NT2/D1 (cell line): ENCODE results near the gene C2orf81.

Experiments
- SUZ12 ChIP-seq: IDR thresholded peaks from 2 replicates; pipeline ENCODE4 v1.6.1; 2011; ENCODE audit not compliant: insufficient read length, insufficient read depth; ENCODE audit errors: extremely low read depth
- YY1 ChIP-seq: IDR thresholded peaks from 2 replicates; pipeline ENCODE4 v1.6.1; 2011; ENCODE audit not compliant: insufficient read length, insufficient read depth
- ZNF274 ChIP-seq: IDR thresholded peaks from 2 replicates; pipeline ENCODE4 v1.6.1; 2011; ENCODE audit warnings: mild to moderate bottlenecking, low read depth, low read length

- no peak for TF ChIP-seq YY1
- TF ChIP-seq ZNF274: no peak
- TF ChIP-seq SUZ12: no peak
Measured at GRCh38 chr2:74414881-74415761, 6.3 kb downstream of the C2orf81 start.
